ENCODE results near the gene UBE2E2.

Gene UBE2E2

DNA sequence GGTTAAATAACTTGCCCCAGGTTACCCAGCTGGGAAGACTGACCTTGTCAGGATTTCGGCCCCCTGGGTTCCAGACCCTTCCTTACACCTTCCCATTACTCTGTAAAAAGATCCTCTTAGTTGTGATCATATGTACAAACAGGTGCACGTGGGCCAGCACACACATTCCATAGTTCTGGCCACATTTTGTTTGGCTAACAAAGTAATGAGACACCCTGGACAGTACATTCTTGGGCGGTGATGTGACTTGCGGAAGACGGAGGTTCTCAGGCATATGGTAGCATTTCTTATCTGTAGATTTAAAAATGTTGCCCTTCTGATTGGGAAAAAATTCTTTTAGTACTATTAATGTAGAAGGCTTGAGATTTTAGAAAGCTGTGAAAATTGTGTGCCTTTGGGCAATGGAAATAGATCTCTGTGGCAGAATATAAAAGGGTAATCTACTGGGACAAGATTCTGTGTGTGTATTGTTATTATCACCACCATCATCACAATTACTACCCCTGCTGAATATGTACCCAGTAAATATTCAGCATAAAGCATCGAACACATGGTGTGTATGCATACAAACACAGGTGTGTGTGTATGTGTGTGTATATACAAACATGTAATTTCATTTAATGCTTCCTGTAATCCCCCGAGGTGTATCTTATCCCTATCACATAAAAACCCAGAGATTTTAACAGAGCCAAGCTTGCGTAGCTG lies 397.2 kb downstream of the UBE2E2 start:
- H3K4me3 ChIP-seq (ENCODE audit: low read depth, low read length): no peak overlapping the region
- no peak for TF ChIP-seq POLR2A (IDR thresholded peaks at IDR 0.05; ENCODE audit: extremely low read depth, insufficient read length)
- no peak for DNase-seq (ENCODE audit: low read depth)

DNA sequence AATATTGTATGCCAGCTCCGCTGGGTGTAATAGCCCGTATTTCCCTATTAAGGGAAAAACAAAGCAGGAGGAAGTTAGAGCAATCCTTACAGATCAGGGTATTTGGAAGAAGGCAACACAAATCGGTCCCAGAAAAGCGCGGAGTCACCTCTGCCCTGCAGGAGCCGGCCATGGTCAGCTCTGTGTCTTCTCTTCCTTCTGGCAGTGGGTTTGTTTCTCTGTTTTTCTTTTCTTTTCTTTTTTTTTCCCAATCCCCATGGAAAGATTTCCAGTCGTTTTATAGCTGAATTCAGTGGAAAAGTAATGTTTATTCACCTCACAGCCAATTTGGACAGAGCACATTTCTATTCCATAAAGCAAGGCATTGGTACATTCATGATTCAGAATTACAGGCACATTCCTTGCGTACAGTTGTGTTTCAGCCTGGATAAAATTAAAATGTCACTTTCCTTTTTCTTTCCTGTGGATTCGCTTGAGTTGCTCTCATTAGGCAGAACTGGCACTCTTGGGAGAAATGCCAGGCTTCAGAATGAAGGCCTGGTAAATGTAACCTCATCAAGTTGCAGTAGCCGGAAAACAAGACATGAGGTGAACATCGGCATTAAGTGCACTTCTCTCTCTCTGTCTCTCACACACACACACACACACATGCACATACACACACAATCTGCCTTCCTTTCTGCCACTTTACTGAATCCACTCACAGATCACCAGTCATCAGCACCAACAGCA lies 398.1 kb downstream of the UBE2E2 start:
- no peak overlapping the region for H3K4me3 ChIP-seq (ENCODE audit: low read depth, low read length)
- DNase-seq (ENCODE audit: low read depth): no peak
- TF ChIP-seq, protein P1, sequence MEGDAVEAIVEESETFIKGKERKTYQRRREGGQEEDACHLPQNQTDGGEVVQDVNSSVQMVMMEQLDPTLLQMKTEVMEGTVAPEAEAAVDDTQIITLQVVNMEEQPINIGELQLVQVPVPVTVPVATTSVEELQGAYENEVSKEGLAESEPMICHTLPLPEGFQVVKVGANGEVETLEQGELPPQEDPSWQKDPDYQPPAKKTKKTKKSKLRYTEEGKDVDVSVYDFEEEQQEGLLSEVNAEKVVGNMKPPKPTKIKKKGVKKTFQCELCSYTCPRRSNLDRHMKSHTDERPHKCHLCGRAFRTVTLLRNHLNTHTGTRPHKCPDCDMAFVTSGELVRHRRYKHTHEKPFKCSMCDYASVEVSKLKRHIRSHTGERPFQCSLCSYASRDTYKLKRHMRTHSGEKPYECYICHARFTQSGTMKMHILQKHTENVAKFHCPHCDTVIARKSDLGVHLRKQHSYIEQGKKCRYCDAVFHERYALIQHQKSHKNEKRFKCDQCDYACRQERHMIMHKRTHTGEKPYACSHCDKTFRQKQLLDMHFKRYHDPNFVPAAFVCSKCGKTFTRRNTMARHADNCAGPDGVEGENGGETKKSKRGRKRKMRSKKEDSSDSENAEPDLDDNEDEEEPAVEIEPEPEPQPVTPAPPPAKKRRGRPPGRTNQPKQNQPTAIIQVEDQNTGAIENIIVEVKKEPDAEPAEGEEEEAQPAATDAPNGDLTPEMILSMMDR (IDR thresholded peaks at IDR 0.05; ENCODE audit: low read depth, low read length): no peak
- no peak for TF ChIP-seq POLR2A (IDR thresholded peaks at IDR 0.05; ENCODE audit: extremely low read depth, insufficient read length)
- TF ChIP-seq, protein P2, sequence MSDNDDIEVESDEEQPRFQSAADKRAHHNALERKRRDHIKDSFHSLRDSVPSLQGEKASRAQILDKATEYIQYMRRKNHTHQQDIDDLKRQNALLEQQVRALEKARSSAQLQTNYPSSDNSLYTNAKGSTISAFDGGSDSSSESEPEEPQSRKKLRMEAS (IDR thresholded peaks at IDR 0.05; ENCODE audit: low read depth, low read length): no peak
- TF ChIP-seq MYC (IDR thresholded peaks at IDR 0.05; ENCODE audit: low read depth, low read length): no peak

DNA sequence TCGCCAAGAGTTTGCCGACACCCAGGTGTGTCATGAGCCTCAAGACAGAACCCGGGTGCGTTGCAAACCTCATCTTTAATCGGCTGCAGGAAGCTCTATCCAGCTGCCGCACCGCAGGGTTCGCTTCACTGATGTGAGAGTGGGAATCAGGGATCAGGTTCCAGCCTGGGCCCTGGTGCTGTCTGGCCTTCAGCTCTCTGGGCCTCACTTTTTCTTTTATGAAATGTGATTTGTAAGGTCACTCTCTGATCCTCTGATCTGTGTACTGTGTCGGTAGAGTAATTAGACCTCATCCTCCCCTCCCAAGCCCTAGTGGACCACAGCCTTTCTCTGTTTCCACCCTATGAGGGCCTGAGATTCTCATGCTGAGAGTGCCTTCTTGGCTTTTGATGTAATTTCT lies 399.8 kb downstream of the UBE2E2 start:
- no peak overlapping the region for H3K4me3 ChIP-seq (ENCODE audit: low read depth, low read length)
- no peak for DNase-seq (ENCODE audit: low read depth)
- TF ChIP-seq POLR2A (IDR thresholded peaks at IDR 0.05; ENCODE audit: extremely low read depth, insufficient read length) (no peak), MYC (IDR thresholded peaks at IDR 0.05; ENCODE audit: low read depth, low read length) (no peak)
- TF ChIP-seq, protein P2 (IDR thresholded peaks at IDR 0.05; ENCODE audit: low read depth, low read length): no peak
- TF ChIP-seq, protein P1 (IDR thresholded peaks at IDR 0.05; ENCODE audit: low read depth, low read length): no peak

DNA sequence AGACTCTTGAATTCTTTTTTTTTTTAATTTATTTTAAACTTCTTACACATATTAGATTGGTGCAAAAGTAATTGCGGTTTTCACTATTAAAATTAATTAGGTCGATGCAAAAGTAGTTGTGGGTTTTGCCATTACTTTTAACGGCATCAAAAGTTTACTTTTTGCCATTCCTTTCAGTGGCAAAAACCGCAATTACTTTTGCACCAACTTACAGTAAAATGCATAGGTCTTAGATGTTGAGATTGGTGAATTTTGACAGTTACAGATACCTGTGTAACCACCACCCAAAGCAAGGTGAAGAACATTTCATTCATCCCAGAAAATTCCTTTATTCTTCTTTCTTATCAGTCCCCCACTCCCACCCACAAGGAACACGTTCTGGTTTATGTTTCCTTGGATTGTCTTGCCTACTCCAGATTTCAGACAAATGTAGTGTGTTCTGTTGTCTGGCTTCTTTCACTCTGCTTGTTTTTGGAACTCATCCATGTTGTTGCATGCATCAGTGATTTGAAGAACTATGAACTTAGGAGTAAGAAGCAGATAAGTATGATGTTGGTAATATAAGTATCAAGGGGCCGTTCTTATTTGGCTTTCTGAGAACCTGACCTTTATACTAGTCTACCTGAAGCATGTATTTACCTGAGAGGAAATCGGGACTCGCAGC lies 404.2 kb downstream of the UBE2E2 start:
- DNase-seq (ENCODE audit: low read depth): no peak
- no peak for TF ChIP-seq MYC (IDR thresholded peaks at IDR 0.05; ENCODE audit: low read depth, low read length)
- TF ChIP-seq, protein P2 (IDR thresholded peaks at IDR 0.05; ENCODE audit: low read depth, low read length): no peak
- TF ChIP-seq, protein P1 (IDR thresholded peaks at IDR 0.05; ENCODE audit: low read depth, low read length): no peak
- TF ChIP-seq POLR2A (IDR thresholded peaks at IDR 0.05; ENCODE audit: extremely low read depth, insufficient read length): no peak
- no peak overlapping the region for H3K4me3 ChIP-seq (ENCODE audit: low read depth, low read length)

DNA sequence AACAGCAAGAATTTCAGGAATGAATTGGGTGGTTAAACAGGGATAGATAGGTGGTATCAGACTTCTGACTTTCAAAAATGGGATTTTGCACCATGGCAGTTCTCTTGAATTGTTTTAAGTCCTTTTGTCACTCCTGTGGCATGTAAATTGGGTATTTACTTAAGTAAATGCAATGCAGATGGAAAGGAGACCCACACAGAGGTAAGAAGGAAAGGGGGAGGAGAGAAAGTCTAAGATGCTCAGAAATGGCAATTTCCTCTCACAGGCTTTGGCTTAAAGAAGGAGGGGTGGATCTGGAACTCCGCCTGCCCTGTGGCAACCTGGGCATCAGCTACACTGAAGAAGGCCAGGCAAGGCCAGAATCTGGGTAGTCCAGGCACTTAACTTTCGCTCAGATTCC lies 405.5 kb downstream of the UBE2E2 start:
- DNase-seq (ENCODE audit: low read depth): no peak
- no peak overlapping the region for H3K4me3 ChIP-seq (ENCODE audit: low read depth, low read length)
- TF ChIP-seq, protein P1 (IDR thresholded peaks at IDR 0.05; ENCODE audit: low read depth, low read length): no peak
- TF ChIP-seq, protein P2 (IDR thresholded peaks at IDR 0.05; ENCODE audit: low read depth, low read length): no peak
- TF ChIP-seq POLR2A (IDR thresholded peaks at IDR 0.05; ENCODE audit: extremely low read depth, insufficient read length) (no peak), MYC (IDR thresholded peaks at IDR 0.05; ENCODE audit: low read depth, low read length) (no peak)

- peak; percentile 49 for DNase-seq (ENCODE audit: low read depth)
- no peak overlapping the region for H3K4me3 ChIP-seq (ENCODE audit: low read depth, low read length)
- TF ChIP-seq POLR2A (IDR thresholded peaks at IDR 0.05; ENCODE audit: extremely low read depth, insufficient read length) (no peak), MYC (IDR thresholded peaks at IDR 0.05; ENCODE audit: low read depth, low read length) (no peak)
- TF ChIP-seq, protein P2 (IDR thresholded peaks at IDR 0.05; ENCODE audit: low read depth, low read length): no peak
- TF ChIP-seq, protein P1 (IDR thresholded peaks at IDR 0.05; ENCODE audit: low read depth, low read length): no peak
Measured at GRCh38 chr3:23611737-23612295, 408.7 kb downstream of the UBE2E2 start.
